Activated T-helper 1 cell treated with anti-CD3 and anti-CD28 coated beads, Interleukin-2, amount 50 U/mL, for 16 hours (primary cell): ENCODE results near the gene SUPT20H.

ENCODE experiments used
- DNase-seq, 2 donors: peaks; one replicate each; pipeline ENCODE4 v3.0.0-alpha.2; 2020; ENCODE audit warnings: low read depth in 1 of 2, low spot score in 1 of 2

SUPT20H gene

GRCh38 chr13:37058910-37059847 lies at the start of gene SUPT20H:
TSS of gene SUPT20H (minus strand) at chr13:37059688. CDS start at chr13:37051490, 8,198 bp downstream.
- peak; percentile 91 for DNase-seq

- no peak for DNase-seq
Measured at GRCh38 chr13:37109051-37109678, 49.7 kb upstream of the SUPT20H start.

- DNase-seq: no peak
Measured at GRCh38 chr13:37107868-37108267, 48.4 kb upstream of the SUPT20H start.

- DNase-seq: no peak
Measured at GRCh38 chr13:37107456-37107855, 48.0 kb upstream of the SUPT20H start.

- no peak for DNase-seq
Measured at GRCh38 chr13:37106642-37107041, 47.2 kb upstream of the SUPT20H start.

- DNase-seq: no peak
Measured at GRCh38 chr13:37105251-37105714, 45.8 kb upstream of the SUPT20H start, which contains the start of gene CSNK1A1L. TSS of gene CSNK1A1L (minus strand) at chr13:37105664. CDS start at chr13:37105256, 408 bp downstream.

- no peak for DNase-seq
Measured at GRCh38 chr13:37102896-37103295, 43.4 kb upstream of the SUPT20H start.

- DNase-seq: no peak
Measured at GRCh38 chr13:37101201-37101600, 41.7 kb upstream of the SUPT20H start.

GRCh38 chr13:37100731-37101130 lies 41.2 kb upstream of the SUPT20H start:
- DNase-seq: no peak

- no peak for DNase-seq
Measured at GRCh38 chr13:37097076-37097475, 37.6 kb upstream of the SUPT20H start.

- no peak for DNase-seq
Measured at GRCh38 chr13:37094840-37095239, 35.4 kb upstream of the SUPT20H start.

- no peak for DNase-seq
Measured at GRCh38 chr13:37094099-37094498, 34.6 kb upstream of the SUPT20H start.

GRCh38 chr13:37091835-37092234 lies 32.3 kb upstream of the SUPT20H start:
- DNase-seq: no peak

- no peak for DNase-seq
Measured at GRCh38 chr13:37090912-37091311, 31.4 kb upstream of the SUPT20H start.

- DNase-seq: no peak
Measured at GRCh38 chr13:37089495-37089894, 30.0 kb upstream of the SUPT20H start.

- DNase-seq: no peak
Measured at GRCh38 chr13:37087486-37087885, 28.0 kb upstream of the SUPT20H start.

GRCh38 chr13:37085606-37086005 lies 26.1 kb upstream of the SUPT20H start:
- DNase-seq: no peak

- DNase-seq: no peak
Measured at GRCh38 chr13:37076818-37077217, 17.3 kb upstream of the SUPT20H start.

- no peak for DNase-seq
Measured at GRCh38 chr13:37075164-37075563, 15.7 kb upstream of the SUPT20H start.

GRCh38 chr13:37074703-37075102 lies 15.2 kb upstream of the SUPT20H start:
- no peak for DNase-seq

- DNase-seq: no peak
Measured at GRCh38 chr13:37072024-37072423, 12.5 kb upstream of the SUPT20H start.

GRCh38 chr13:37070956-37071355 lies 11.5 kb upstream of the SUPT20H start:
- no peak for DNase-seq
